ENCODE data around the gene SYNCRIP. TPM values are rescaled to one million over a fixed set of nuclear protein-coding genes. Genes with fewer than 3 reads are reported as not detected.

SYNCRIP gene
- total and polyA plus RNA-seq, 2 of the 13 experiments (the other 11 are each of a cell fraction or from before 2014, with no cell fraction given): 8.1 to 112 TPM

GRCh38 chr6:85660181-85660611, 17.5 kb upstream of the SYNCRIP start (continued):
- TF ChIP-seq HMGXB4 (CRISPR knock-in tag; IDR thresholded peaks at IDR 0.05; ENCODE audit: borderline replicate concordance in 1 of 2, low read depth in 1 of 2): peak; percentile 33 to 54; a peak in 2 of 4 replicates
- no peak for TF ChIP-seq KDM3A (CRISPR knock-in tag; IDR thresholded peaks at IDR 0.05; ENCODE audit: low read depth)
- no peak for TF ChIP-seq MAFG (CRISPR knock-in tag; IDR thresholded peaks at IDR 0.05)
- TF ChIP-seq PAX8 (CRISPR knock-in tag; IDR thresholded peaks at IDR 0.05; ENCODE audit: borderline replicate concordance): no peak
- TF ChIP-seq JUND (CRISPR knock-in tag; IDR thresholded peaks at IDR 0.05): no peak
- TF ChIP-seq ZNF180 (CRISPR knock-in tag; IDR thresholded peaks at IDR 0.05; ENCODE audit: borderline replicate concordance, low read depth): no peak
- no peak for TF ChIP-seq TBX2 (CRISPR knock-in tag; IDR thresholded peaks at IDR 0.05; ENCODE audit: borderline replicate concordance)
- TF ChIP-seq TRIM22 (IDR thresholded peaks at IDR 0.05): no peak
- no peak for TF ChIP-seq ZNF335 (CRISPR knock-in tag; IDR thresholded peaks at IDR 0.05)
- no peak for TF ChIP-seq ZFP36L2 (CRISPR knock-in tag; IDR thresholded peaks at IDR 0.05)
- TF ChIP-seq CBX2 (IDR thresholded peaks at IDR 0.05; ENCODE audit: low read depth, low read length): no peak
- no peak for TF ChIP-seq CBX2 (CRISPR knock-in tag; IDR thresholded peaks at IDR 0.05; ENCODE audit: low read depth)
- no peak for TF ChIP-seq ZNF747 (CRISPR knock-in tag; IDR thresholded peaks at IDR 0.05; ENCODE audit: borderline replicate concordance)
- TF ChIP-seq ZNF441 (CRISPR knock-in tag; IDR thresholded peaks at IDR 0.05; ENCODE audit: borderline replicate concordance): no peak
- TF ChIP-seq ZNF354B (CRISPR knock-in tag; IDR thresholded peaks at IDR 0.05): no peak
- no peak for TF ChIP-seq NR3C1 (CRISPR knock-in tag; IDR thresholded peaks at IDR 0.05)
- no peak for TF ChIP-seq REL (CRISPR knock-in tag; conservative IDR thresholded peaks at IDR 0.05)
- TF ChIP-seq ZNF543 (CRISPR knock-in tag; IDR thresholded peaks at IDR 0.05): no peak
- TF ChIP-seq HNRNPK (IDR thresholded peaks at IDR 0.05; ENCODE audit: low read depth, low read length, poor library complexity, severe bottlenecking): no peak
- peak; percentile 56; the same call in 1 of the 2 replicates for TF ChIP-seq ZNF501 (CRISPR knock-in tag; IDR thresholded peaks at IDR 0.05)
- TF ChIP-seq POLR2AphosphoS2 (IDR thresholded peaks at IDR 0.05; ENCODE audit: low read depth, low read length): no peak
- no peak for TF ChIP-seq ZSCAN5A (CRISPR knock-in tag; IDR thresholded peaks at IDR 0.05; ENCODE audit: borderline replicate concordance)
- no peak for TF ChIP-seq ZNF10 (CRISPR knock-in tag; IDR thresholded peaks at IDR 0.05; ENCODE audit: borderline replicate concordance, low read depth)
- TF ChIP-seq ZNF672 (CRISPR knock-in tag; IDR thresholded peaks at IDR 0.05): no peak
- 0 out of 2 replicates have a peak, but pooled peaks have one; percentile 9 for TF ChIP-seq ELF3 (CRISPR knock-in tag; IDR thresholded peaks at IDR 0.05)
- no peak for TF ChIP-seq ZNF724P (CRISPR knock-in tag; IDR thresholded peaks at IDR 0.05; ENCODE audit: borderline replicate concordance)
- no peak for TF ChIP-seq SNAPC2 (CRISPR knock-in tag; IDR thresholded peaks at IDR 0.05)

Measured in HepG2 (cell line).